UCSD-AML1 (cell line): ENCODE data around the gene SELENOF.
"Not testable (repeated sequence)": the region's sequence is repeated elsewhere in the genome, so short reads cannot be mapped to it uniquely, and the experiment has no call there.

ENCODE experiments used
- DNase-seq: peaks from one replicate; lab custom pipeline; 2025; ENCODE audit not compliant: unreplicated experiment; lab: John Stamatoyannopoulos, UW

The SELENOF gene

DNA sequence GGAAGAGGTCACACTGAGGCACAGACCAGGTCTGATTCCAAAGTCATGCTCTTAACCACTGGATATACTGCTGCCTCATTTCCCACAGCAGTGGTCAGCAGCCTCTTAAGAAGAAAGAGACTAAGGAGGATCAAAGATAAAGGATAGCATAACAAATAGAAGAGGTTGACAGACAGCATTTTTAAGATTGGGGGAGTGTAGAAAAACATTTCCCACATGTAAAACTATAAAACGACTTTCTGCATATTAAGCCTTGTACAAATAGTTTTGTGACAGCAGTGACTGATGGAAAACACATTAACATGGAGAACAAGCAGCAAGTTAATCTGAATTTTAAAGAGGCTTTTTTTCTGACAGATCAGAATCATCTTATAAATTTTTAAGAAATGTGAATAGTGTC is 92.0 kb downstream of the SELENOF start:
- DNase-seq, result no peak

- not testable (repeated sequence) for DNase-seq
Measured at GRCh38 chr1:86819970-86820369, 94.0 kb downstream of the SELENOF start.

- not testable (repeated sequence) for DNase-seq
Measured at GRCh38 chr1:86817246-86817826, 96.6 kb downstream of the SELENOF start.

GRCh38 chr1:86814118-86814517 is 99.8 kb downstream of the SELENOF start:
- DNase-seq, result not testable (repeated sequence)
